Suppressor macrophage (primary cell): ENCODE measurements around the gene ZNF280C.
"Not testable (repeated sequence)": the region's sequence is repeated elsewhere in the genome, so short reads cannot be mapped to it uniquely, and the experiment has no call there.

Experiments
- DNase-seq, 4 experiments: peaks; one replicate each; pipeline ENCODE4 v3.0.0-alpha.2; 2020 to 2022

ZNF280C gene

GRCh38 chrX:130260316-130260715, 8.4 kb downstream of the ZNF280C start:
- DNase-seq: no peak

- no peak for DNase-seq
Observed at GRCh38 chrX:130253916-130254315, 14.8 kb downstream of the ZNF280C start.

- no peak for DNase-seq
Observed at GRCh38 chrX:130251671-130252070, 17.0 kb downstream of the ZNF280C start.

- DNase-seq: no peak
Observed at GRCh38 chrX:130247996-130248395, 20.7 kb downstream of the ZNF280C start.

- no peak for DNase-seq
Observed at GRCh38 chrX:130246084-130246483, 22.6 kb downstream of the ZNF280C start.

- no peak for DNase-seq
Observed at GRCh38 chrX:130245441-130245840, 23.3 kb downstream of the ZNF280C start.

- DNase-seq: not testable (repeated sequence)
Observed at GRCh38 chrX:130231184-130231583, 37.5 kb downstream of the ZNF280C start.

- DNase-seq: no peak
Observed at GRCh38 chrX:130228871-130229270, 39.8 kb downstream of the ZNF280C start.

- peak in 1 of 4 experiments; percentile 11 for DNase-seq
Observed at GRCh38 chrX:130224810-130225209, 43.9 kb downstream of the ZNF280C start.

- DNase-seq: no peak
Observed at GRCh38 chrX:130216320-130216719, 52.4 kb downstream of the ZNF280C start.

- DNase-seq: no peak
Observed at GRCh38 chrX:130213376-130213775, 55.3 kb downstream of the ZNF280C start.

GRCh38 chrX:130212371-130212770, 56.3 kb downstream of the ZNF280C start:
- DNase-seq: no peak

GRCh38 chrX:130211415-130212186, 57.1 kb downstream of the ZNF280C start:
- DNase-seq: no peak

- DNase-seq: no peak
Observed at GRCh38 chrX:130204647-130205046, 64.1 kb downstream of the ZNF280C start.

- DNase-seq: no peak
Observed at GRCh38 chrX:130197464-130197863, 71.2 kb downstream of the ZNF280C start.

GRCh38 chrX:130196466-130196865, 72.2 kb downstream of the ZNF280C start:
- DNase-seq: no peak

- no peak for DNase-seq
Observed at GRCh38 chrX:130190801-130191200, 77.9 kb downstream of the ZNF280C start.

- no peak for DNase-seq
Observed at GRCh38 chrX:130186651-130187050, 82.0 kb downstream of the ZNF280C start.

GRCh38 chrX:130184857-130185256, 83.8 kb downstream of the ZNF280C start:
- no peak for DNase-seq

GRCh38 chrX:130184168-130184567, 84.5 kb downstream of the ZNF280C start:
- no peak for DNase-seq

- peak in 1 of 4 experiments; percentile 8 for DNase-seq
Observed at GRCh38 chrX:130179579-130180215, 89.0 kb downstream of the ZNF280C start.

- no peak for DNase-seq
Observed at GRCh38 chrX:130179170-130179569, 89.5 kb downstream of the ZNF280C start.

GRCh38 chrX:130176942-130177341, 91.8 kb downstream of the ZNF280C start:
- DNase-seq: no peak

GRCh38 chrX:130176354-130176776, 92.3 kb downstream of the ZNF280C start:
- peak in 1 of 4 experiments; percentile 25 for DNase-seq
